K562 (cell line): ENCODE measurements around the gene E2F1. TPM values are rescaled to one million over a fixed set of nuclear protein-coding genes. Genes with fewer than 3 reads are reported as not detected.
A peak's percentile ranks its signal among the peaks of the same experiment; 100 is the strongest.

Experiments used
- HNRNPUL1 ChIP-seq: fragments of 200-400 bp; formaldehyde crosslinking; IDR thresholded peaks from 2 replicates; pipeline ENCODE4 v1.6.1; 2017; ENCODE audit warnings: low read length
- ILF3 ChIP-seq: fragments of 450-650 bp; IDR thresholded peaks from 2 replicates; pipeline ENCODE4 v1.6.1; 2018; ENCODE audit warnings: antibody characterized with exemption, mild to moderate bottlenecking, moderate library complexity, borderline replicate concordance
- MNT ChIP-seq, 2 experiments: fragments of 450-650 bp; conservative IDR thresholded peaks; 2 replicates each; pipeline ENCODE4 v1.6.1; 2017; ENCODE audit warnings: mild to moderate bottlenecking in 2 of 2, moderate library complexity in 2 of 2
- SIN3B ChIP-seq: fragments of 450-650 bp; IDR thresholded peaks from 2 replicates; pipeline ENCODE4 v1.6.1; 2017; ENCODE audit warnings: low read depth, mild to moderate bottlenecking, moderate library complexity
- TBL1XR1 ChIP-seq, 2 experiments: IDR thresholded peaks; 2 replicates each; pipeline ENCODE4 v1.6.1; 2012; ENCODE audit warnings: improper control_type of control experiment in 2 of 2, low read length in 2 of 2, mild to moderate bottlenecking in 1 of 2
- TCF7 ChIP-seq: sonication (generic); IDR thresholded peaks from 2 replicates; pipeline ENCODE4 v1.6.1; 2016; ENCODE audit warnings: antibody characterized with exemption, borderline replicate concordance
- ZBTB33 ChIP-seq: sonication (generic); formaldehyde crosslinking; IDR thresholded peaks from 2 replicates; pipeline ENCODE4 v1.8.1; 2023; ENCODE audit warnings: mild to moderate bottlenecking, missing genetic modification reagents
- ZMIZ1 ChIP-seq, 2 experiments: fragments of 150-350 bp in 1 of 2; IDR thresholded peaks; 2 replicates each; pipeline ENCODE4 v1.6.1; 2012 to 2016; ENCODE audit warnings: low read depth in 2 of 2, low read length in 2 of 2, mild to moderate bottlenecking in 1 of 2, moderate library complexity in 1 of 2
- ZNF239 ChIP-seq: fragments of 250-450 bp; sonication (Bioruptor Pico); IDR thresholded peaks from 2 replicates; pipeline ENCODE4 v1.4.0; 2020; ENCODE audit warnings: mild to moderate bottlenecking
- ZNF75A ChIP-seq: fragments of 450-650 bp; formaldehyde crosslinking; IDR thresholded peaks from 2 replicates; pipeline ENCODE4 v1.4.0; 2020; ENCODE audit warnings: mild to moderate bottlenecking
- polyA plus RNA-seq, 8 experiments: library from polyadenylated mRNA; depleted of rRNA in 4 of 8; stranded (reverse) in 5 of 8; unstranded in 3 of 8; fragments of >200 nt; fragmentation: Nextera tagmentation in 2 of 8; fragmentation: Illumina TruSeq in 1 of 8; extraction: Ambion mirVana in 2 of 8; extraction: Trizol in 1 of 8; gene quantifications; 2 replicates each; pipeline versions ENCODE4 v1.2.1 to v1.2.3, GENCODE V29; 2011 to 2014; ENCODE audit warnings: inconsistent platforms in 1 of 8, missing spikeins in 1 of 8
- total RNA-seq, 7 experiments: library from RNA; depleted of rRNA in 6 of 7; stranded (reverse); fragments of >200 nt in 6 of 7; fragmentation: Illumina TruSeq in 2 of 7; extraction: Trizol in 2 of 7; gene quantifications; 2 replicates each; pipeline versions ENCODE4 v1.2.1 to v1.2.3, GENCODE V29; 2011 to 2021; ENCODE audit warnings: low replicate concordance in 1 of 7
- TF ChIP-seq, protein P1 (sequence below): fragments of 450-650 bp; IDR thresholded peaks from 2 replicates; pipeline ENCODE4 v1.6.1; 2017; ENCODE audit warnings: antibody characterized with exemption, mild to moderate bottlenecking
- TF ChIP-seq, protein P2 (sequence below): sonication (generic); formaldehyde crosslinking; IDR thresholded peaks from 2 replicates; pipeline ENCODE4 v1.8.0; 2022; ENCODE audit warnings: missing genetic modification reagents, mild to moderate bottlenecking, moderate library complexity, borderline replicate concordance

The E2F1 gene
- total and polyA plus RNA-seq, 9 of the 15 experiments (the other 6 are each of a cell fraction or from before 2014, with no cell fraction given), result 0.14 to 30.6 (median 13.1) TPM

GRCh38 chr20:33672426-33673113 lies 13.6 kb downstream of the E2F1 start (continued):
- TF ChIP-seq, protein P1, sequence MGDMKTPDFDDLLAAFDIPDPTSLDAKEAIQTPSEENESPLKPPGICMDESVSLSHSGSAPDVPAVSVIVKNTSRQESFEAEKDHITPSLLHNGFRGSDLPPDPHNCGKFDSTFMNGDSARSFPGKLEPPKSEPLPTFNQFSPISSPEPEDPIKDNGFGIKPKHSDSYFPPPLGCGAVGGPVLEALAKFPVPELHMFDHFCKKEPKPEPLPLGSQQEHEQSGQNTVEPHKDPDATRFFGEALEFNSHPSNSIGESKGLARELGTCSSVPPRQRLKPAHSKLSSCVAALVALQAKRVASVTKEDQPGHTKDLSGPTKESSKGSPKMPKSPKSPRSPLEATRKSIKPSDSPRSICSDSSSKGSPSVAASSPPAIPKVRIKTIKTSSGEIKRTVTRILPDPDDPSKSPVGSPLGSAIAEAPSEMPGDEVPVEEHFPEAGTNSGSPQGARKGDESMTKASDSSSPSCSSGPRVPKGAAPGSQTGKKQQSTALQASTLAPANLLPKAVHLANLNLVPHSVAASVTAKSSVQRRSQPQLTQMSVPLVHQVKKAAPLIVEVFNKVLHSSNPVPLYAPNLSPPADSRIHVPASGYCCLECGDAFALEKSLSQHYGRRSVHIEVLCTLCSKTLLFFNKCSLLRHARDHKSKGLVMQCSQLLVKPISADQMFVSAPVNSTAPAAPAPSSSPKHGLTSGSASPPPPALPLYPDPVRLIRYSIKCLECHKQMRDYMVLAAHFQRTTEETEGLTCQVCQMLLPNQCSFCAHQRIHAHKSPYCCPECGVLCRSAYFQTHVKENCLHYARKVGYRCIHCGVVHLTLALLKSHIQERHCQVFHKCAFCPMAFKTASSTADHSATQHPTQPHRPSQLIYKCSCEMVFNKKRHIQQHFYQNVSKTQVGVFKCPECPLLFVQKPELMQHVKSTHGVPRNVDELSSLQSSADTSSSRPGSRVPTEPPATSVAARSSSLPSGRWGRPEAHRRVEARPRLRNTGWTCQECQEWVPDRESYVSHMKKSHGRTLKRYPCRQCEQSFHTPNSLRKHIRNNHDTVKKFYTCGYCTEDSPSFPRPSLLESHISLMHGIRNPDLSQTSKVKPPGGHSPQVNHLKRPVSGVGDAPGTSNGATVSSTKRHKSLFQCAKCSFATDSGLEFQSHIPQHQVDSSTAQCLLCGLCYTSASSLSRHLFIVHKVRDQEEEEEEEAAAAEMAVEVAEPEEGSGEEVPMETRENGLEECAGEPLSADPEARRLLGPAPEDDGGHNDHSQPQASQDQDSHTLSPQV, result no peak
- TF ChIP-seq SIN3B (no peak), TCF7 (no peak), ZNF75A (no peak), MNT (conservative IDR thresholded peaks at IDR 0.05) (no peak), ILF3 (no peak), HNRNPUL1 (no peak), ZMIZ1 (IDR thresholded peaks at IDR 0.05; ENCODE audit: low read depth in 2 of 2, low read length in 2 of 2) (no peak), TBL1XR1 (IDR thresholded peaks at IDR 0.05; ENCODE audit: low read length in 2 of 2) (no peak), ZBTB33 (CRISPR knock-in tag) (no peak), ZNF239 (CRISPR knock-in tag) (no peak)
- TF ChIP-seq, protein P2, sequence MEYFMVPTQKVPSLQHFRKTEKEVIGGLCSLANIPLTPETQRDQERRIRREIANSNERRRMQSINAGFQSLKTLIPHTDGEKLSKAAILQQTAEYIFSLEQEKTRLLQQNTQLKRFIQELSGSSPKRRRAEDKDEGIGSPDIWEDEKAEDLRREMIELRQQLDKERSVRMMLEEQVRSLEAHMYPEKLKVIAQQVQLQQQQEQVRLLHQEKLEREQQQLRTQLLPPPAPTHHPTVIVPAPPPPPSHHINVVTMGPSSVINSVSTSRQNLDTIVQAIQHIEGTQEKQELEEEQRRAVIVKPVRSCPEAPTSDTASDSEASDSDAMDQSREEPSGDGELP (CRISPR knock-in tag), result peak; percentile 48; the same call in 1 of the 2 replicates
